WTC11 (cell line): Measurements from ENCODE around the gene ZNG1F.
"Not testable (repeated sequence)": the region's sequence is repeated elsewhere in the genome, so short reads cannot be mapped to it uniquely, and the experiment has no call there.

Experiments
- ARID4B ChIP-seq: sonication (generic); formaldehyde crosslinking; IDR thresholded peaks from 2 replicates; pipeline ENCODE4 v1.8.0; 2023; ENCODE audit warnings: missing genetic modification reagents, mild to moderate bottlenecking, borderline replicate concordance
- ATF6 ChIP-seq: sonication (generic); formaldehyde crosslinking; IDR thresholded peaks from 2 replicates; pipeline ENCODE4 v1.8.1; 2023; ENCODE audit warnings: mild to moderate bottlenecking, missing genetic modification reagents
- CREB1 ChIP-seq: sonication (generic); formaldehyde crosslinking; IDR thresholded peaks from 2 replicates; pipeline ENCODE4 v1.8.0; 2023; ENCODE audit warnings: mild to moderate bottlenecking, missing genetic modification reagents
- CTCF ChIP-seq: fragments of 200-600 bp; IDR thresholded peaks from 2 replicates; pipeline ENCODE4 v1.8.0; 2022; ENCODE audit warnings: antibody characterized with exemption
- E2F1 ChIP-seq: sonication (generic); formaldehyde crosslinking; IDR thresholded peaks from 2 replicates; pipeline ENCODE4 v1.8.0; 2022; ENCODE audit warnings: mild to moderate bottlenecking, missing genetic modification reagents
- GABPB1 ChIP-seq: sonication (generic); formaldehyde crosslinking; IDR thresholded peaks from 2 replicates; pipeline ENCODE4 v1.8.1; 2023; ENCODE audit warnings: mild to moderate bottlenecking, missing genetic modification reagents
- IRF1 ChIP-seq: sonication (generic); formaldehyde crosslinking; IDR thresholded peaks from 2 replicates; pipeline ENCODE4 v1.8.0; 2023; ENCODE audit warnings: missing genetic modification reagents
- MXD4 ChIP-seq: fragments of 250-450 bp; sonication (Bioruptor Pico); IDR thresholded peaks from 2 replicates; pipeline ENCODE4 v1.8.0; 2021; ENCODE audit warnings: mild to moderate bottlenecking, moderate library complexity, borderline replicate concordance
- PRDM15 ChIP-seq: sonication (generic); formaldehyde crosslinking; IDR thresholded peaks from 2 replicates; pipeline ENCODE4 v1.8.0; 2022; ENCODE audit warnings: missing genetic modification reagents
- STAT6 ChIP-seq: sonication (generic); formaldehyde crosslinking; conservative IDR thresholded peaks from 2 replicates; pipeline ENCODE4 v1.8.1; 2023; ENCODE audit warnings: mild to moderate bottlenecking, low read depth, missing genetic modification reagents, moderate library complexity
- TP53 ChIP-seq: sonication (generic); formaldehyde crosslinking; IDR thresholded peaks from 2 replicates; pipeline ENCODE4 v1.8.1; 2023; ENCODE audit warnings: mild to moderate bottlenecking, missing genetic modification reagents
- USF1 ChIP-seq: sonication (generic); formaldehyde crosslinking; IDR thresholded peaks from 2 replicates; pipeline ENCODE4 v1.8.0; 2022; ENCODE audit warnings: mild to moderate bottlenecking, missing genetic modification reagents
- ZBTB43 ChIP-seq: sonication (generic); formaldehyde crosslinking; IDR thresholded peaks from 2 replicates; pipeline ENCODE4 v1.8.1; 2023; ENCODE audit warnings: mild to moderate bottlenecking, missing genetic modification reagents
- ZNF138 ChIP-seq: sonication (generic); formaldehyde crosslinking; conservative IDR thresholded peaks from 2 replicates; pipeline ENCODE4 v1.8.1; 2022; ENCODE audit warnings: mild to moderate bottlenecking, moderate library complexity, missing genetic modification reagents

GRCh38 chr9:41189217-41189616, at the start of gene ZNG1F:
- not testable (repeated sequence) for TF ChIP-seq STAT6 (CRISPR knock-in tag); CTCF; ARID4B (CRISPR knock-in tag); GABPB1 (CRISPR knock-in tag); ZNF138 (CRISPR knock-in tag); E2F1 (CRISPR knock-in tag); ATF6 (CRISPR knock-in tag); CREB1; ZBTB43; MXD4 (CRISPR knock-in tag); USF1 (CRISPR knock-in tag); PRDM15 (CRISPR knock-in tag); IRF1 (CRISPR knock-in tag); TP53 (CRISPR knock-in tag)
